GM19043 (cell line): ENCODE measurements around the gene METTL5.

Source experiments
- ATAC-seq: cut with Tn5 transposase; IDR thresholded peaks from one replicate; pipeline ENCODE4 v1.9.1; 2021; ENCODE audit warnings: low read depth; ENCODE audit not compliant: unreplicated experiment

Gene METTL5

GRCh38 chr2:169795181-169795580 is 29.5 kb downstream of the METTL5 start:
- no peak for ATAC-seq

GRCh38 chr2:169790581-169790980 is 34.1 kb downstream of the METTL5 start:
- no peak for ATAC-seq

- ATAC-seq: no peak
These were observed 42.2 kb downstream of the METTL5 start for GRCh38 chr2:169782513-169782912.

GRCh38 chr2:169781249-169782013 is 43.3 kb downstream of the METTL5 start:
- no peak for ATAC-seq

GRCh38 chr2:169778446-169778845 is 46.3 kb downstream of the METTL5 start:
- no peak for ATAC-seq

- no peak for ATAC-seq
These were observed 48.4 kb downstream of the METTL5 start for GRCh38 chr2:169776252-169776761.

- ATAC-seq: no peak
These were observed 48.9 kb downstream of the METTL5 start for GRCh38 chr2:169775765-169776164.

- ATAC-seq: no peak
These were observed 49.4 kb downstream of the METTL5 start for GRCh38 chr2:169775354-169775753.

- ATAC-seq: no peak
These were observed 52.1 kb downstream of the METTL5 start for GRCh38 chr2:169772651-169773050.

GRCh38 chr2:169771612-169772011 is 53.1 kb downstream of the METTL5 start:
- no peak for ATAC-seq

- ATAC-seq: no peak
These were observed 53.7 kb downstream of the METTL5 start for GRCh38 chr2:169771021-169771420.

- no peak for ATAC-seq
These were observed 56.3 kb downstream of the METTL5 start for GRCh38 chr2:169768262-169768995.

- ATAC-seq: no peak
These were observed 57.3 kb downstream of the METTL5 start for GRCh38 chr2:169767243-169767888.

GRCh38 chr2:169765523-169765922 is 59.2 kb downstream of the METTL5 start:
- no peak for ATAC-seq

GRCh38 chr2:169761970-169762292 is 62.8 kb downstream of the METTL5 start:
- ATAC-seq: no peak
